NCI-H1436 treated with DMSO at 0.1 percent for 48 hours (cell line): ENCODE data around the gene DPEP3.
"Not testable (repeated sequence)": the region's sequence is repeated elsewhere in the genome, so short reads cannot be mapped to it uniquely, and the experiment has no call there.

Source experiments
- DNase-seq: peaks from one replicate; lab custom pipeline; 2025; lab: John Stamatoyannopoulos, UW

DPEP3 gene

DNA sequence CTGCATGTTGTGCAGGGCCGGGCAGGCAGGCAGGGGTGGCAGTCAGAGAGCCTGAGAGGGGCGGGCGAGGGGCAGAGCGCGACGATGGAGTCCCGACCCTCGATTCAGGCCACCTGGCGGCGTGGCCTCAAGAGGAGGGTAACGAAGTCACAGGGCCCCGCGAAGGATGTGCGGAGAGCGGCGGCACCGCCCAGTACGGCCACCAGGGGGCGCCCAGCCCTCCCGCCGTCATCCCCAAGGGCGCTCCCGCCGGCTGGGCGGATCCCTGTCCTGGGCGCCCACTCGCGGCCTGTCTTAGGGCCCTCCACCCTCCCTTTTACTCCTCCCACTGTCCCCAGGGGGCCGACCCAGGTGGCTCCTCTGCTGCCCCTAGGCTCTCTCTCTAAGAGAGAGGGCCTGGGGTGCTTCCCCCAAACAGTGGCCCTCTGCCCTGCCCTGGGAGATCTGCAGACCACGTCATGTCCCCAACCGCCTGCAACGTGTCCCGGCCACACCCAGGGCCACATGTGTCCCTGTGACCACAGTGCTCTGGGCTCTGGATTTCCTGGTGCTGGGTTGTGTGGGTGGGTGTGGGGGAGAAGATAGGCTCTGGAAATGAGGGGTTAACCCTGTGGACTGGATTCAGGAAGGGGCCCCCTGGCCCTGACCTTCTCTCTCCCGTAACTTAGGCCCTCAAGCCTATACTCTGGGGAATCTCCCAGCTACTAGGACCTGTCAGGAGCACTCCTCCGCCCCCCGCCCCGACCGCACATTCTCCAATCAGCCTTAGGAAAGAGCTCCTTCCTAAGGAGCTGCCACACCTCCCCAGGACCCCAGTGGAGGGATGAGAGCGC is 13.1 kb upstream of the DPEP3 start:
- DNase-seq = peak; percentile 9

DNA sequence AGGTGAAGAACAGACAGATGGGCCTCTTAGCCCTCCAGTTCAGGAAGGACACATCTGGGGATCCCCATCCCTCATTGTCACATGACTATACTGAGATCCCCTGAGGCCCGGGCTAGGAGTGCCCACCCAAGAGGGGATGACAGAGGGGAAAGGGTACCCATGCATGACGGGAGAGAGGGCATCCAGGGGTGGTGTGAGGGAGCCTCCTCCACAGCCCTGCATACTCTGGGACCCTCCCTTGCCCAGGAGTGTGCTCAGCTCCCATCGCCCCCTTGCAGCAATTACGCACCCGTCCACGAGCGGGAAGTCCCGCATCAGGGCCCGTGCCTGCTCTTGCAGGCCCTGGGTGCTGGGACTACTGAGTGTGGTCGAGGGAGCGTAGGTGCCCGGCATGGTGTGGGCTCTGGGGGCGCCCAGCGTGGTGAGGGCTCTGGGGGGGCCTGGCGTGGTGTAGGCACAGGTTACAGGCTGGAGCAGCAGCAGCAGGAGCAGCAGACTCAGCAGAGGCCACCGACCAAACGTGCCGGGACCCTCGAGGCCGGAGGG is 12.4 kb upstream of the DPEP3 start:
- DNase-seq = no peak

DNA sequence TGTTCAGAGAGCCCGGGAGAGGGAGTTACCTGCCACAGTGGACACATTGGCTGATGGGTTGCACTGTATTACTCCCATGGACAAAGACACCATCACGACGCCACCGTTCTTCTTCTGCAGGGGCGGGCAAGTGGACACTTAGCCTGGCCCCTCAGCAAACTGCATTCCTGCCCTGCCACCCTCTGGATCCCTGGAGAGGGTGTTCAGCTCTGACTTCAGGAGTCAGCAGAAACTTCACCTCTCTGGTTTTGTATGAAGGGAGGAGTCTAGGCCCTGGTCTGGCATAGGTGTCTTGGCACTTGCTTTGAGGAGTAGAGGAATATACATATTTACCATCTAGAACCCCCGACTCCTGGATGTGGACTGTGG is 9.7 kb upstream of the DPEP3 start:
- no peak for DNase-seq

DNA sequence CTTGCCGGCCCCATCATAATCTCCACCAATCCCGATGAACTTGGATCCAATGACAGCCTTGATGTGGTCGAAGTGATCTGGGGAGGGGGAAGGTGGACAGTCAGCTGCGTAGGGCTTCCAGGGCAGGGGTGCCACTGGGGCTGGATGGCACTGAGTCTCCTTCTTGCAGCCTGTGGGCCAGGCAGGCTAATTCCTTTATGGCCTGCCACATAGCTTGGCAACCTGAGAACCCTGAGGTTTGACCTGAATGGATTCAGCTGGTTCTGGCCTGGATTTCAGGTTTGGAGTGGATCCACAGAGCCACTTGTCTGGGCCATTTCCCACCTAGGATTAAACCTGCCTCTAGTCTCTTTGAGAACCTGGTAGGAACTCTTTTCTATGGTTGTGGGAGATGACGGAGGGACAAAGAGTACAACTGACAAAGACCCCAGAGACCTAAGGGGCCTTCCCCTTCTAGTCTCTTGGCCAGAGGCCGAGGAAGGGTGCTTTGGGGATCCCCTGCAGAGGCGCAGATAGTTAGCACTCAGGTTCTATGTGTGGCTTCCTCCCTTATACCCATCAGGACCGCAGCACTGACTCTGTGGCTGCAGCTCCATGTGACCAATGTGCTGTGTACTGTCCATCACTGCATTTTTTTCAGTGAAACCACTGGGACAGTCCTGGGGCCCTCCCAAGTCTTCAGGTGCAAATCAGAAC is 9.2 kb upstream of the DPEP3 start:
- DNase-seq = no peak

DNA sequence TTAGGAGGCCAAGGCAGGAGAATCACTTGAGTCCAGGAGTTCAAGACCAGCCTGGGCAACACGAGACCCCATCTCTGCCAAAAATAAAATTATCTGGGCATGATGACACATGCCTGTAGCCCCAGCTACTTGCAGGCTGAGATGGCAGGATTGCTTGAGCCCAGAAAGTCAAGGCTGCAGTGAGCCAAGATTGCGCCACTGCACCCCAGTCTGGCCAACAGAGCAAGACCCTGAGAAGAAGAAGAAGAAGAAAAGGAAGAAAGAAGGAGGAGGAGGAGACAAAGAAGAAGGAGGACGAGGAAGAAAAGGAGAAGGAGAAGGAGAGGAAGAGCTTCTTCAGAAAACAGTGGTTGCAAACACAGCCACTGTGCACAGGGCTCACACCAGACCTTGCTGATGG is 8.4 kb upstream of the DPEP3 start:
- no peak for DNase-seq

DNA sequence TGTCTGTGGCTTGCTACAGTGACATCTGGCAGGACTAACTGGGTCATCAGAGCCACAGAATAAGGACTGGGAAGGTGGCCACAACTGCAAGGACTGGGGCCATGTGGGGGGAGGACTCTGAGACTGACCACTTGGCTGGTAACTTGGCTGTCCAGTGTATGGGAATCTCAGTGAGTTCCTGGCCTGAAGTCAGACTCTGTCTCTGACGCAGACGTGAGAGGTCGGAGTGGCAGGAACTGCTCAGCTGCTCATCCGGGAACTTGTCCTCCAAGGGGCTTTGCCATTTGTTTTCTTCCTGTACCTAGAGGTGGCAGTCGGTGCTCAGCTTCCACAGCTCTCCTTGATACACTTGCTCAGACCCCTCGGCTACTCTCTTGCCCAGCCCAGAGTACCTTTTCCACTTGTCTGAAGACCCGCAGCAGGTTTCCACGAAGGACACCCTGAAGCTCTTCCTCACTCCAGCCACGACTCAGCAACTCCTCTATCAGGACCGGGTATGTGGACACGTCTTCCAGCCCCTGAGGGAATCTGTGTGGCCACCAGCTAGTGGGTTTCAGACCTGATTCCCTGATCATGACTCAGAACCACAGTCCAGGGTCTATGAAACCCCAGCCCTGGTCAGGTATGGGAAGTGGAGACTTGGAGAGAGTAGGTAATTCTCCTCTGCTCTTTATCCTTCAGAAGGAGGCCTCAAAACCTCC is 7.3 kb upstream of the DPEP3 start:
- DNase-seq = no peak

DNA sequence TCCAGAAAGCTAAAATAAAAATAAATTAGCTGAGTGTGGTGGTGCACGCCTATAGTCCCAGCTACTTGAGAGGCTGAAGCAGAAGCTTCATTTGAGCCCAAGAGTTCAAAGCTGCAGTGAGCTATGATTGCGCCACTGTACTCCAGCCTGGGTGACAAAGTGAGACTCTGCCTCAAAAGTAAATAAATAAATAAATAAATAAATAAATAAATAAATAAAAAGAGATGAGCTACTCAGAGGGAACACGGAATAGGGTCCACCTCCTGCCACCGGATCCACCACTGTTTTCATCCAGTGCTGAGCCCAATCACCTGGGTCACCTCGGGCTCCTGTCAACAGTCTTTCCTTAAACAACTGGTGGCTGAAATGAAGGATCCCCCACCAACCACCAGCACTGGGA is 6.7 kb upstream of the DPEP3 start:
- DNase-seq = no peak

DNA sequence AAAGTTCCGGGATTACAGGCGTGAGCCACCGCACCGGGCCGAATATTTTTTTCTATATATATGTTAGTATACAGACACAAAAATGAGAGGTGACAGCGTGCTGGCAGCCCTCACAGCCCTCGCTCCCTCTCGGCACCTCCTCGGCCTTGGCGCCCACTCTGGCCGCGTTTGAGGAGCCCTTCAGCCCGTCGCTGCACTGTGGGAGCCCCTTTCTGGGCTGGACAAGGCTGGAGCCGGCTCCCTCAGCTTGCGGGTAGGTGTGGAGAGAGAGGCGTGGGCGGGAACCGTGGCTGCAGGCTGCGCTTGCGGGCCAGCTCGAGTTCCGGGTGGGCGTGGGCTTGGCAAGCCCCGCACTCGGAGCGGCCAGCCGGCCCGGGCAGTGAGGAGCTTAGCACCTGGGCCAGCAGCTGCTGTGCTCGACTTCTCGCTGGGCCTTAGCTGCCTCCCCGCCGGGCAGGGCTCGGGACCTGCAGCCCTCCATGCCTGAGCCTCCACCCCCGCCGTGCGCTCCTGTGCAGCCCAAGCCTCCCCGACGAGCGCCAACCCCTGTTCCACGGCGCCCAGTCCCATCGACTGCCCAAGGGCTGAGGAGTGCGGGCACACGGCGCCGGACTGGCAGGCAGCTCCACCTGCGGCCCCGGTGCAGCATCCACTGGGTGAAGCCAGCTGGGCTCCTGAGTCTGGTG is 1.9 kb upstream of the DPEP3 start:
- no peak for DNase-seq

DNA sequence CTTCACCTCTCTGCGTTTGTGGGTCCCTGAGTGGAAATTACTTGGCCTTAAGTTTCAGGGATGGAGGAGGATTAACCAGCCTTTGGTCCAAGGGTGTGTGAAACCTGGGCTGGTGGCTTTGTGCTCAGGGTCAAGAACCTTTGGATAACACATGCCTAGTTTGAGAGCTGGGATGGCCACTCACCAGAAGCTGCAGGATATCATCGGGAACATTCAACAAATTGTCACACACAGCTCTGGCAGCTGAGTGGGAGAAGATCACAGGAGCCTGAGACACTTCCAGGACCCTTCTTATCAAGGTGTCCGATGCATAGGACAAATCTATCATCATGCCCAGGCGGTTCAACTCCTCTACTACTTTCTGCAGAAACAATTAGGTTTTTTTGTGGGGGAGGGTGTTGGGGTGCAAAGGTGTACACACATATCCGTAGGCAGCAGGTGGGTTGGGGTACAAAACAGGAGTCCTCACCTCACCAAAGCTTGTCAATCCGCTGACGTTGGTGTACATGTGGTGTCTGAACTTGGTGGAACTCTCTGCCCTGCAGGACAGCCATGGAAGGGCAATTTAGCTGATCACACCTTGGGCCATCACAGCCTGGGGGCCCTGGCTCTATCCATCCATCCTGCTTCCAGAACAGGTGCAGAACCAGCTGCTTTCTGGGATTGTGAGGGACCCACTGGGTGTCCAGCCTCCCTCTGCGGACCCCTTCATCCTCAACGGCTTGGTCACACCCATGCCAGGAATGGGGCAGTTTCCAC is 2.7 kb downstream of the DPEP3 start:
- no peak for DNase-seq

DNA sequence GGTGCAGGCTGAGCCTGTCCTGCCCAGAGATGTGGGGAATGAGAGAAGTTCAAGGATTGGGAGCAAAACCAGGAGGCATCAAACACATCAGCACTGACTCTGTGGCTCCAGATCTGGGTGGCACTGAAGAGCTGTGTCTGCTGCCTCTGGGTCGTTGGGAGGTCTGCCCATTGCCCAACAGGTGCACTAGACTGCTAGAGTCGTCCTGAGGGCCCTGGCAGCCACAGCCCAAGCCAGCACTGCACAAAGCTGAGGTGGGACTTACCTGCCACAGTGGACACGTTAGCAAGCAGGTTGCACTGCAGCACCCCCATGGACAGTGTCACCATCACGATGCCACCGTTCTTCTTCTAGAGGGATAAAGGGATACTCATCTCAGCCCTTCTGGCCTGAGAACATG is 3.3 kb downstream of the DPEP3 start:
- DNase-seq = no peak

DNA sequence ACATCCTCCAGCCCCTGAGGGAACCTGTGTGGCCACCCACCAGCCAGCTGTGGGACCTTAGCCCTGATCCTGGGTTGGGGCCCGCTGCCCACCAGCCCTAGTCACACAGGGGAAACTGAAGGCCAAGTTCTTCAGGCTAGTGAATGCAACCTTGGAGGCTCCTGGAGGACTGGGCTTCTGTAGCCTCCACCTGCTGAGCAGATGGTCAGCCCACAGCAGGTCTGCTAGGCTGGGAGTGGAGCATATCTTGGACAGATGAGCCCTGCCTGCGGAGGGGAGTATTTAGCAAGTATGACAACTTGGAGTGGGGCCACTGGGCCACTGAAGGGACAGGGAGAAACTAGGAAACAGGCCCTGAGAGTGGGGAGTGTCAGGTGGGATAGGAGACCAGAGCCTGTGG is 4.1 kb downstream of the DPEP3 start:
- DNase-seq = no peak

DNA sequence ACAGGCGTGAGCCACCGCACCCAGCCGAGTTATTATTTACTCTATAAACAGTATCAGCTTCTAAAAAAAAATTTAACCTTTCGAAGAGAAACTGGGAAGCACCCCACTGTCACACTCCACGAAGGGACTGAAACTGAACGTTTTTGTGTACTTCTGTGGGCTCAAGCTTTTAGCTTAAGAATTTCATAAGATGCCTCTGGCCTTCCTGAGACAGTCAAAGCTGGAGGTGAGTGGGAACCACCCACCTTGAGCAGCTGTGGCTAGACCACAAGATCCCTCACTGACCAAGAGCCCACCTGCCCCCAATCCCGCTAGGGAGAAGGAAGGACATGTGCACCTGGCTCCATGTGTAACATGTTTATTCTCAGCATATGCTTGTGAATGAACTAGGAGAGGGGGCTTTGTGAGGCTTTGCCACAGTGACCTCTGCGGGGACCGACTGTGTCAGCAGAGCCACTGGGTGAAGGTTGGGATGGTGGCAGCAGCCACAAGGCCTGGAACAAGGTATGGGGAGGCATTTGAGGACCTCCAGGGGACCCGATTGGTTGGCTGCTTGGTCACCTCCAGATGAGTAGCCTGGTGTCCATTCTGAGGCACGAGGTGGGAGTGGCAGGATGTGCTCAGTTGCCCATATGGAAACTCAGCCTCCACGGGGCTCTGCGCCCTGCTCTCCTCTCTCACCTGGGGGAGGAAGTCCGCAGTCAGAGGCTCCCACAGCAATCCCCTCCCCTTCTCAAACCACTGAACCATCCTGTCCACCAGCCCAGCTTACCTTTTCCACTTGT is 4.8 kb downstream of the DPEP3 start:
- no peak for DNase-seq

DNA sequence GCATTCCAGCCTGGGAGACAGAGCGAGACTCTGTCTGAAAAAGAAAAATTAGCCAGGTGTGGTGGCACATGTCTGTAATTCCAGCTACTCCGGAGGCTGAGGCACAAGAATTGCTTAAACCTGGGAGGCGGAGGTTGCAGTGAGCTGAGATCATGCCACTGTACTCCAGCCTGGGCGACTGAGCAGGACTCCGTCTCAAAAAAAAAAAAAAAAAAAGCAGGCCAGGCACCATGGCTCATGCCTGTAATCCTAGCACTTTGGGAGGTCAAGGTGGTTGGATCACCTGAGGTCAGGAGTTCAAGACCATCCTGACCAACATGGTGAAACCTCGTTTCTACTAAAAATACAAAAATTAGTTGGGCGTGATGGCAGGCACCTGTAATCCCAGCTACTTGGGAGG is 8.0 kb downstream of the DPEP3 start:
- not testable (repeated sequence) for DNase-seq

DNA sequence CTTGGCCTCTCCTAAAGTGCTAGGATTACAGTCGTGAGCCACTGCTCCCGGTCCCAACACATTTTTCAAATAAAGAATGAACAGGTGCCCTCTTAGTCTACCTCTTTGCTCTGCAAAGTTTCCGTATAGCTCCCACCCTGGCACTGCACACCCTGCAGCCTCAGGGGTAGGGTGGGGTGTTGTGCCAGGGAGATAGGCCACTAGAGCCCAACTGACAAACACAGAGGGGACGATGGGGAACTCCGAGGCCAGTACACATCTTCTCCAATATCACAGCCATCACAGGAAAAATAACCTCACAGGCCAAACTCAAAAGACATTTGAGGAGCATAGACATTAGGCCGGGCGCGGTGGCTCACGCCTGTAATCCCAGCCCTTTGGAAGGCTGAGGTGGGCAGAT is 9.2 kb downstream of the DPEP3 start:
- no peak for DNase-seq

DNA sequence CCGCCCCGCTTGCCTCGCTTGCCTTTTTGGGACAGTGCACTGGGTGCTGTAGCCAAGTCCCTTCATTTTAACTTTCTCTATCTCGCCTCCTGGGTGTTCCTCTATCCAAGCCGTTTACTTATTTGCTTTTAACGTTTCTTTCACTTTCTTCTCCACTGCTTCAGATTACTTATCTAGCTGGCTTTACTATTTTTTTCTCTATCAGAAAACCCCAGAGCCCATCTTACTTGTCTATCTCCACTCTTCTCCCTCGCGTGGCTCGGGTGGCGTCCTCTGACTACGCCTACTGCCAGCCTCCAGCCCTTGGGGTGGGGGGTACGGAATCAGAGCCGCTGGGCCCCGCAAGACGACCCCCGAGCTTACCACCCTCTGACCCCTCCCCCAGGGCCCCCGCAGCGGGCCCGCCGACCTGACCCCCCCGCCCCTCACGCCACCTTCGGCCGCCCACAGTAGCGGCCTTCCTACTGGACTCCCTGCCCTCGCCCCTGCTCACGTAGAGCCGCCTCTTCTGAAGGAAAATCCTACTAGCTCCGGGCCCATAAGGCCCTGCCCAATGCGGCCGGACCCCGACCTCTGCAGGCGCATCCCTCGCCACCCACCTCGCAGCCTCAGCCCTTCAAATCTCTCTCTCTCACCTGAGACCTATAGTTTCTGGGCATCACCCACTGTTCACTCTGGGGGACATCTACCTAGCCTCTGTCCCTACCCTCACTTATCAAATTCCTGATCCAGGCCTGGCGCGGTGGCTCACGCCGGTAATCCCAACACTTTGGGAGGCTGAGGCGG is 10.9 kb downstream of the DPEP3 start:
- DNase-seq = no peak

DNA sequence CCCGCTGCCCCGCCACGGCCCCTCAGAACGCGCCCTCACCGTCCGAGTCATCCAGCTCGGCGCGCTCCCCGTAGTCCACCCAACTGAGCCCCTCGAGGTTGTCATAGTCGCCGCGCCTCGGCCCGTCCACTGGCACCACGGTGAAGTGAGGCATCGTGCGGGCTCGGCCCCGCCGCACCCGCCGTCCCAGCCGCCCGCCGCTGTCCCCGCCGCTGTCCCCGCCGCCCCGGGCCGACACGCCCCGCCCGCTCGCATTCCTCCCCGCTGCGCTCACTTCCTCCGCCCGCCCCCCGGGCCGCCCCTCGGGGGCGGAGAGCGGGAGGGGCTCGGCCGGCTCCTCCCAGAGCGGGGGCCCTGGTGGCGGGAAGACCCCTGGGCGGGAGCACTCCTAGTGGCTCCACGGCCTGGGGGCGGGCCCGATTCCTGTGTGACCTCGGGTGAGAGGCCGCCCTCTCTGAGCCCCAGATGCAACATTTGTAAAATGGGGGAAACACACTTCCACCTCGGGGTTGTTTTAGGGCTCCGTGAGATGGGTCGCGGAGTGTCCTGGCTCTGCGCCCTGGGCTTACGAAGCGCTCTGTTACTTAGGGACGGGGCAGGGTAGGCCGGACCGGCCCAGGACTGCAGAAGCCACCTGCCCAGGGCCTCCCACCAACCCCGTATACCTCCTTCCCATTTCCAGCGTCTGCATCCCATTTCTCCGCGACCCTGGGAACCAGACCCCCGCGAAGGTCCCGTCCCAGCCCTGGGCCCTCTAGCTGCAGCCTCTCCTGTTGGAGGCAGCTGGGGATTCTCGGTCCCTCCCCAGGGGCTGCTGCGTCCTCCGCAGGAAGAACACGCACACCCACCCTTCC is 11.7 kb downstream of the DPEP3 start, which contains the start of gene SLC12A4:
TSS of gene SLC12A4 (minus strand) at position 238 of the 854 bp plus-strand sequence. CDS start at position 154, 84 bp downstream.
- no peak for DNase-seq

DNA sequence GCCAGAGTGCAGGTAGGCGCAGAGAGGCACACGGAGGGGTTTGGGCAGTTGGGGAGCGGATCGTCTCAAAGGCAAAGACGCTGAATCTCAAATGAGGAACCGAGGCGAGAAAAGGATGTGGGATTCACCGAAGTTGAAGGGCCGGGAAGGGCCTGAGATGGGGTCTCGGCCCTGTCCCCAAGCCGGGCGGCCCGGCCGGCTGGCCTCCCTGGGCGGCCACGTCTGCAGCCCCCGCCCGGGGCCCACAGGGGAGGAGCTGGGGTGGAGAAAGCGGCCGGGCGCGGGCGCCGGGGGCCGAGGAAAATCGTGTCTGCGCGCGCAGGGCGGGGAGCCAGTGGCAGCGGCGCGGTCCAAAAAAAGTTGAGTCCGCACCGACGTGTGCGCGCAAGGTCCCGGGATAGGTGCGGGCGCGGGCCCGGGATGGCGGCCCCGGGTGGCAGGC is 12.3 kb downstream of the DPEP3 start:
- no peak for DNase-seq

DNA sequence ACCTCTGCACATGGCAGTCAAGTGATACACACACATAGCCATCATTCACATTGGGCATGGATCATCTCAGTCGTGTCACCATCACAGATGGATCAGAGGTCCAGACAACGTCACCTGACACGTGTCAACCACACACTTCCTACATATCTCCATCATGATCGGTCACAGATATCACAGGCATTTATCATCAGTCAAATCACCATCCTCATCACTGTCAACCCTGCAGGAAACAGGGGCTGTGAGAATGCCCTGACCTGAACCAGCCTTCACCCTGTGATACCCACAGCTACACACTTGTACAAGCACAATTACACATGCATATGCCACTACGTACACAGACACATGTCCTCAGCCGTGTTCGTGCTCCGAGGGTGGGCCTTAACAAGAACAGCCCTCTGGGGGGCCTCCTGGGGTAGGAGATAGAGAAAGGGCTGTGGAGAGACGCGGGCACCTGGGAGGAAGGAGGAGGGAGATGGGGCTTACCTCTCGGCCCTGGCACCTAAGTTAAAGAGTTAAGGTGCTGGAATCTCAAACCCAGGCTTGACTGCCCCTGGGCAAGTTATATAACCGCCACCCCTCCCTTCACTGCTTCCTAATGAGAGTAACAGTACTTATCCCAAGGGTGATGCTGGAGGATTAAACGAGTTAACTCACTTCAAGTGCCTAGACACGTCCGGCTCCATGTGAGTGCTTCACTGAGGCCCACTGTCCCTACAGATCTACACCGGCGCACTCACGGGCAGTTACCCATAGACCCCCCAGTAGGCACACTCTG is 12.9 kb downstream of the DPEP3 start:
- DNase-seq = no peak
